Naive B cell (primary cell): ENCODE results near the gene ARHGAP36. TPM values are rescaled to one million over a fixed set of nuclear protein-coding genes. Genes with fewer than 3 reads are reported as not detected.

Experiments
- ATAC-seq, 2 donors: fragments of 150-1000 bp; cut with Tn5 transposase; 2 replicates each; pipeline ENCODE4 v1.10.0; 2021; ENCODE audit warnings: low read depth in 2 of 2, mild to moderate bottlenecking in 2 of 2, moderate library complexity in 2 of 2
- DNase-seq: peaks from one replicate; pipeline ENCODE4 v3.0.0; 2022
- H3K27ac Mint-ChIP-seq, 6 donors: one replicate each; pipeline ENCODE4 v1.8.0; 2020 to 2022; ENCODE audit warnings: mild to moderate bottlenecking in 6 of 6, mixed read lengths in 6 of 6, moderate library complexity in 5 of 6, inconsistent platforms in 2 of 6
- H3K27me3 Mint-ChIP-seq, 3 donors: one replicate each; pipeline ENCODE4 v1.8.0; 2021 to 2022; ENCODE audit warnings: mixed read lengths in 3 of 3, mild to moderate bottlenecking in 1 of 3
- H3K36me3 Mint-ChIP-seq, 2 donors: one replicate each; pipeline ENCODE4 v1.8.0; 2020 to 2022; ENCODE audit warnings: mixed read lengths in 2 of 2, inconsistent platforms in 1 of 2, mild to moderate bottlenecking in 1 of 2
- H3K4me1 Mint-ChIP-seq, 3 donors: one replicate each; pipeline ENCODE4 v1.8.0; 2020 to 2022; ENCODE audit warnings: mixed read lengths in 3 of 3, inconsistent platforms in 1 of 3, mild to moderate bottlenecking in 1 of 3, moderate library complexity in 1 of 3
- H3K4me3 Mint-ChIP-seq, 8 donors: one replicate each; pipeline ENCODE4 v1.8.0; 2020 to 2022; ENCODE audit warnings: mild to moderate bottlenecking in 8 of 8, mixed read lengths in 8 of 8, moderate library complexity in 8 of 8, inconsistent platforms in 2 of 8
- H3K9me3 Mint-ChIP-seq, 7 donors: one replicate each; pipeline ENCODE4 v1.8.0; 2020 to 2022; ENCODE audit warnings: mixed read lengths in 7 of 7, mild to moderate bottlenecking in 5 of 7, inconsistent platforms in 2 of 7, moderate library complexity in 1 of 7
- polyA plus RNA-seq, 6 donors: library from polyadenylated mRNA; unstranded; fragments of 300-500 nt; fragmentation: Illumina TruSeq; gene quantifications; one replicate each; pipeline ENCODE4 v1.2.3, GENCODE V29; 2021; ENCODE audit warnings: low read depth in 6 of 6

The ARHGAP36 gene
- polyA plus RNA-seq, 6 donors from 2014 or later: not detected

DNA sequence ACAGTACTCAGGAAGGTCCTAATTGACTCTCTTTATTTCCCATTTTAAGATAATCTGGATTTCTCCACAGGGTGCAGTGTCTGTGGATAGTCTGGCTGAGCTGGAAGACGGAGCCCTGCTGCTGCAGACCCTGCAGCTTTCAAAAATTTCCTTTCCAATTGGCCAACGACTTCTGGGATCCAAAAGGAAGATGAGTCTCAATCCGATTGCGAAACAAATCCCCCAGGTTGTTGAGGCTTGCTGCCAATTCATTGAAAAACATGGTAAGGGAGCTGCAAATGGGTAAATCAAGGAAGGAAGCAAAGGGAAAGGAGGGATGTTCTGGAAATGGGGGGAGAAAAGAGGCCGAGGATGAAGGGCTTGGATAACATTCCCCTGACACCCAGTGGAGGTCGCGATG lies 26.0 kb downstream of the ARHGAP36 start:
- Mint-ChIP-seq H3K4me1 (peaks cover 0 to 5% (median 4%) of the 10 kb centered on the region in 3 donors), H3K4me3 (no peak overlapping the region), H3K27me3 (peaks cover 17 to 61% (median 50%) of the 10 kb centered on the region in 3 donors), H3K27ac (no peak overlapping the region), H3K9me3 (peaks cover 0 to 10% (median 0%) of the 10 kb centered on the region in 7 donors), H3K36me3 (peaks cover 0 to 9% of the 10 kb centered on the region in 2 donors)
- ATAC-seq (no peak), DNase-seq (no peak)

DNA sequence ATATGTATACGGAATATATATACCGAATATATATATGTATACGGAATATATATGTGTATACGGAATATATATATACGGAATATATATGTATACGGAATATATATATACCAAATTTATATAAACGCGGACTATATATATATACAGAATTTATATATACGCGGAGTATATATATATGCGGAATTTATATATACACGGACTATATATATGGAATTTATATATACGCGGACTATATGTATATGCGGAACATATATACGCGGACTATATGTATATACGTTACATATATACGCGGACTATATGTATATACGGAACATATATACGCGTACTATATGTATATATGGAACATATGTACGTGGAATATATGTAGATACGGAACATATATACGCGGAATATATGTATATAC lies 78.6 kb downstream of the ARHGAP36 start:
- ATAC-seq: no peak
- DNase-seq: no peak

DNA sequence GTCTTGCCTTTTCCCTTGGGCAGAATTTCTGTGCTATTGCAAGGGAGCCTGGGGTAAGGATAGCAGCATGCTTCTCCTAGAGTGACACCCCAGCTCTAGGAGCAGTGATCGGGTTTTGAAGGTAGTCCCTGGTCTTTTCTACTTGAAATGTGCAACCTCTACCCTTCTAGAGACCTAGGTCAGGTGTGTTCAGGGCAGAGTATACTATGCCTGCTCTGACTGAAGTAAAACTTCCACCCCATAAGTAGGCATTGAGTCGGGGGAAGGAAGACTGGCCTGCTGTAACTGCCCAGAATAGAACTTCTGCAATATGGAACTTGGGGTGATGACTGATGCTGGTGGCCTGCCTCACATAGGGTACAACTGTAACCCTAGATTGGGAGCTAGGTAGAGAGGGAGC lies 80.9 kb downstream of the ARHGAP36 start:
- H3K27me3 Mint-ChIP-seq: no peaks in the 10 kb centered on the region
- no peak overlapping the region for H3K27ac Mint-ChIP-seq
- no peaks in the 10 kb centered on the region for H3K4me1 Mint-ChIP-seq
- no peak for DNase-seq
- H3K4me3 Mint-ChIP-seq: no peak overlapping the region
- no peak for ATAC-seq
- no peaks in the 10 kb centered on the region for H3K36me3 Mint-ChIP-seq
- H3K9me3 Mint-ChIP-seq: peaks cover 0 to 2% (median 0%) of the 10 kb centered on the region in 7 donors

More for the DNA sequence above, 78.6 kb downstream of the ARHGAP36 start:
- H3K4me1 Mint-ChIP-seq: no peaks in the 10 kb centered on the region
- no peak overlapping the region for H3K27ac Mint-ChIP-seq
- no peaks in the 10 kb centered on the region for H3K36me3 Mint-ChIP-seq
- H3K9me3 Mint-ChIP-seq: peaks cover 0 to 2% (median 0%) of the 10 kb centered on the region in 7 donors
- no peaks in the 10 kb centered on the region for H3K27me3 Mint-ChIP-seq
- no peak overlapping the region for H3K4me3 Mint-ChIP-seq

Other genes with a start within 250 kb of the ARHGAP36 start
- 10 to 100 TPM; 17.2 to 32.6 (median 25.2) TPM for gene ENOX2, start 155.1 kb upstream of the ARHGAP36 start, polyA plus RNA-seq
- gene IGSF1, start 231.0 kb downstream of the ARHGAP36 start, polyA plus RNA-seq: not detected